NCI-H2227 (cell line): ENCODE measurements around the gene CEP170B.
"Not testable (repeated sequence)": the region's sequence is repeated elsewhere in the genome, so short reads cannot be mapped to it uniquely, and the experiment has no call there.

Source experiments
- DNase-seq: peaks from one replicate; lab custom pipeline; 2025; ENCODE audit not compliant: unreplicated experiment; lab: John Stamatoyannopoulos, UW

The CEP170B gene

DNA sequence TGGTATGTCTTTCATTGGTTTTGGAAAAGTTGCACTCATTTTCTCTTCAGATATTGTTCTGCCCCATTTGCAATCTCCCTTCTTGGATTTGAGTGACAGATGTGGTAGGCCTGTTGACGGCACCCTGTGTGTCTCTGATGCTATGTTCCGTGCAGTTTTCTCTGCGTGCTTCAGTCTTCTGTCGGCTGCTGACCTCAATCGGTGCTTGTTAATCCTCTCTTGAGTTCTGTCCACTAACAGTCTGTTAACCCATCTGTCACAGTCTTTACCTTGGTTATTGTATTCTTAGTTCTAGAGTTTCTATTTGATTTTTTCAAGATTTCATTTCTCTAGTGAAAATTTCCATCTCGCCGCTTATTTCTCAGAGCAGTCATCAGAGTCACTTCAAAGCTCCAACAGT, 38.9 kb downstream of the CEP170B start:
- DNase-seq: no peak

DNA sequence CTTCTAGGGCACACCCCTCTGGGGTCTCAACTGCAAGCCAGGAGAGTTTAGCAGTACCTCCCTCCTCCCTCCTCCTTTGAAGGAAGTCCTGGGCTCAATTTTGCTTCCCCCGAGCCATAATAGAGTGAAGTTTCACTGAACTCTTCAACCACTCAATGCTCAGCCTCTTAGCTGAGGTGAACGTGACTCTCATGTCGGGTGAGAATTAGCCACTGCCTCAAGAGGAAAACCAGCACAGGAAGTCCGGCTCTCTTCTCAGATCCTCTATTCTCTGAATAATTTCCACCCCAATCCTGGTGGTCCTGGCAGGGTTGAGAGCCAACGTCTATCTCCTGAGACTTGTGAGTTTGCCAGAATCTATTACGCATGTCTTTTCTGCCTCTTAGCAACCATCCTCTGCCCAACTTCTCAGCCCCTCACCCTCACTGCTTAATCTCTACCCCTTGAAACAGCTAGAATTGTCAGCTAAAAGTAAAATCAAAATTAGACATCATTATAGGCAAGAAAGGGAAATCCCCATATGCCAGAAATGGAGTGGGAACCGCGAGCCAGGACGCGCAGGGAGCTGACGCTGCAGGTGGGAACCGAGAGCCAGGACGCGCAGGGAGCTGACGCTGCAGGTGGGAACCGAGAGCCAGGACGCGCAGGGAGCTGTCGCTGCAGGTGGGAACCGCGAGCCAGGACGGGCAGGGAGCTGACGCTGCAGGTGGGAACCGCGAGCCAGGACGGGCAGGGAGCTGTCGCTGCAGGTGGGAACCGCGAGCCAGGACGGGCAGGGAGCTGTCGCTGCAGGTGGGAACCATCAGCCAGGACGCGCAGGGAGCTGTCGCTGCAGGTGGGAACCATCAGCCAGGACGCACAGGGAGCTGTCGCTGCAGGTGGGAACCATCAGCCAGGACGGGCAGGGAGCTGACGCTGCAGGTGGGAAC, 39.8 kb downstream of the CEP170B start:
- not testable (repeated sequence) for DNase-seq

- not testable (repeated sequence) for DNase-seq
Measured at GRCh38 chr14:104905579-104905933, 40.5 kb downstream of the CEP170B start.

DNA sequence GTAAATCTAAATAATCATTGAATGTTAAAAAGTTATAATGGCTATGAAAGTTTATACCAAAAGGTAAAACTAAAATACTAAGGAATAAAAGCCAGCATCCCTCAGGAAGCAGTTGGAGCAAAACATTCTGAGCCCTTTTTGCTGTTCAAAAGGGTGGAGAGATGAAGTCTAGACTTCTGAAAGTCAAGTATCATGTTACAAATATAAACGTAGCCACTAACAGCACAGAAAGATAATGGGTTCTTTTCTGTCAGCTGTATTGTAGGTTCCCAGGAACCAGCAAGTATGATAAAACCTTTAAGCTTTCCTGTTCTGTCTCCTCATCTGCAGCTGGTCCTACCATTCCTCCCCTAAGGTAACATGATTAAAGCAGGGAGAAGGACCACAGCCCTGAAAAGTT, 43.2 kb downstream of the CEP170B start:
- DNase-seq: no peak

GRCh38 chr14:104912053-104912452, 47.0 kb downstream of the CEP170B start:
- no peak for DNase-seq

- DNase-seq: no peak
Measured at GRCh38 chr14:104913435-104913834, 48.4 kb downstream of the CEP170B start.

DNA sequence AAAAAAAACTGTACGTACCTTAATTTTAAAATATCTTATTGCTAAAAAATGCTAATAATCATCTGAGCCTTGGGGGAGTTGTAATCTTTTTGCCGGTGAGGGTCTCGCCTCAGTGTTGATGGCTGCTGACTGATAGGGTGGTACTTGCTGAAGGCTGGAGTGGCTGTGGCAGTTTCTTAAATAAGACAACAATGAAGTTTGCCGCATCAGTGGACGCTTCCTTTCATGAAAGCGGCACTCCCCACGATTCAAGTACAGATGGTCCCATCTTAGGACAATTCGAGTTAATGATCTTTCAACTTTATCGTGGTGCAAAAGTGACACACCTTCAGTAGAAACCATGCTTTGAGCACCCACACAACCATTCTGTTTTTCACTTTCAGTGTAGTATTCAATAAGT, 52.0 kb downstream of the CEP170B start:
- no peak for DNase-seq

- no peak for DNase-seq
Measured at GRCh38 chr14:104917993-104918392, 52.9 kb downstream of the CEP170B start.

- DNase-seq: not testable (repeated sequence)
Measured at GRCh38 chr14:104919152-104919992, 54.3 kb downstream of the CEP170B start.

DNA sequence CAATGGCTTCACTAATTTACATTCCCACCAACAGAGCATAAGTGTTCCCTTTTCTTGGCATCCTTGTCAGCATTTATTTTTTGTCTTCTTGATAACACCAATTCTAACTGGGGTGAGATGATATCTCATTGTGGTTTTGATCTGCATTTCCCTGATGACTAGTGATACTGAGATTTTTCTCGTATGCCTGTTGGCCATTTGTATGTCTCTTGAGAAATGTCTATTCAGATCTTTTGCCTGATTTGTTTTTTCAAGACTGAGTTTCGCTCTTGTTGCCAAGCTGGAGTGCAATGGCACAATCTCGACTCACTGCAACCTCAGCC, 54.9 kb downstream of the CEP170B start:
- DNase-seq: no peak

- no peak for DNase-seq
Measured at GRCh38 chr14:104923640-104924420, 58.8 kb downstream of the CEP170B start.

DNA sequence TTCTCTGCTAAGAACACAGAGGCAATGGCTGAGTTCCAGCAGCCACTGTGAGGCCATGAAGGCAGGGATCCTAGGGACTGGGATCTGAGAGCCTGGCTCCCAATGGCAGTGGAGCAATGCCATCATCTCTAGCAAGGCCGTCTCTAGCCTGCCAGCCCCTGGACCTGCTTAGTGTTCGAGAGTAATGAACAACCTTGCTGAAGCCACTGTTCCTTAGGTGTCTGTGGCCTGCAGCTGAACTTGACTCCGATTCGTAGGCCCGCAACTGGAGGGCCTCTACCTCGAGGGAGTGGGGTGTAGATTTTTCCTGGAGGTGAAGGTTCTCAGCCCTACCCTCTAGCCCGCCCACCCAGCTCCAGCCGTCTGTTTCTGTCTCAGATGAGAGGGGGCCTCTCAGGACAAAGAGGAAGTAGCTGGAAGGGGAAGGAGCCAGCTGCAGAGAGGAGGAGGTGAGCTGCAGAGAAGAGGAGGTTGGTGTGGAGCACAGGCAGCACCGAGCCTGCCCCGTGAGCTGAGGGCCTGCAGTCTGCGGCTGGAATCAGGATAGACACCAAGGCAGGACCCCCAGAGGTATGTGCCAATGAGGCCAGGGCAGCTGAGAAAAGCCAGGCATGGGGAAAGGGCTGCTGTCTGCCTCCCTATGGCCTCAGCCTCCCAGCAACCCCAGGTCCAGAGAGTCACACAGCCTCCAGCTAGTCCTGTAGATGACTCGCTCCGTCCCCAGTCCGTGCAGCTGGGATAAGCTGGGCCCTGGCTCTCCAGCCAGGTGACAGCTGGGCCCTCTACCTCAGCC, 59.5 kb downstream of the CEP170B start, which contains the start of gene PLD4:
TSS of gene PLD4 (plus strand) at position 459 of the 793 bp plus-strand sequence. CDS start 2,262 bp downstream, outside the sequence.
- DNase-seq: no peak

DNA sequence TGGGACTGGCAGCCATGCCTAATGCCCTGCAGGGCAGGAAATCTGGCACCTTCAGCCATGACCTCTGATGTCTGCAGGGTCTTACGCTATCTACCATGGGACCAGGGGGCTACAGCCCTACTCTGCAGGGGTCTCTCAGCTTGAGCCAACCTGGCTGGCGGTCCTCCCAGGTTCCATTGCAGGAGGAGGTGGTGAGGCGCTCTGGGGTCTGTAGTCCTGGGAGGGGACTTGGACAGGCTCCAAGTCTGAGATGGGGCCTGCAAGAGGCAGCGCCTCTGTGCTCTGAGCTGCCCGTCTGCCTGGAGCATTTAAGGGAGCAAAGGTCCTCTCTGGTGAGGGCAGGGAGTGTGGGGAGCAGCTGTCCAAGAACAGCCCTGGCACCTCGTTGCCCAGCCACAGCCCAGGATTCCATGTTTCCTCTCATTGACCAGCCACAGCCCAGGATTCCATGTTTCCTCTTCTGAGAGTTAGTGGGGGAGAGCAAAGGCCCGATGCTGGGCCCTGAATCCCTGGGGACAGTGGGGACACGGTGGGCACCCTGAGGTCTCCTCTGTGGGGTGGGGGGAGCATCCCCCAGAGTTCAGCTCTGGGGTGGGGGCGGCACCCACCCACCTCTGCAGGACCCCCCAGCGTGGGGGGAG, 60.3 kb downstream of the CEP170B start:
- DNase-seq: no peak

GRCh38 chr14:104925855-104926609, 61.0 kb downstream of the CEP170B start:
- DNase-seq: no peak

DNA sequence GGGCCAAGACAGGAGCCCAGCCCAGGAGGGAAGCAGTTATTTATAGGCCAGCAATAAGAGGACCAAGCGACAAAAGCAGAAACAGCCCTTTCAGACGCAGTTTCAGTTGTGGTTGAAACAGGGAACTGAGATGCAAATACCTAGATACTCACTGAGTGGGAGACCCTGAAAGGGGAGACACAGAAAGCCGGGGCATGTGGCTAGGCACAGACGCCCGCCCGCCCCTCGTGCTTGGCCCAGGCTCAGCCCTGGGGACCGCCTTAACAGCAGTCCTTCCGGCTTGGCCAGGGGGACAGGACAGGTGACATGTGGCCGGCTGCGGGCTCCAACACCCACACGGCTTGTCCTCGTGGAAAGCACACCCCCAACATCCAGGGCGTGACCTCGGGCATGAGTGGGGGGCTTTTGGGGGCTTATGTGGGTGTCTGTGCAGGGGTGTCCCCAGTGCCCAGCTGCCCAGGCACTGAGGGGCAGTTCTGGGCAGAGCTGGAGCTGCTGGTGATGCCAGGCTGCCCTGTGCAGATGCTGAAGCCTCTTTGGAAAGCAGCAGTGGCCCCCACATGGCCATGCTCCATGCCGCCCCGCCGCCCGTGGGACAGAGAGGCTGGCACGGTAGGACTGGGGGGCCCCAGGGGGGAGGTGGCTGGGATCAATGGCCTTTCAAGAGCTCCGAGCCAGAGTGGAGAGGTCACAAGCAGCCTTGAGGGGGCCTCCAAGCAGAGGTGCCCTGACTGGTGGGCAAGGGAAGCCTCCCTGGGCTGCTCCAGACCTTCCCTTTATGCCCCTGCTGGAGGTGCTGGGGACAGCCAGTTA, 61.8 kb downstream of the CEP170B start:
- no peak for DNase-seq

- DNase-seq: no peak
Measured at GRCh38 chr14:104927432-104927816, 62.4 kb downstream of the CEP170B start.

DNA sequence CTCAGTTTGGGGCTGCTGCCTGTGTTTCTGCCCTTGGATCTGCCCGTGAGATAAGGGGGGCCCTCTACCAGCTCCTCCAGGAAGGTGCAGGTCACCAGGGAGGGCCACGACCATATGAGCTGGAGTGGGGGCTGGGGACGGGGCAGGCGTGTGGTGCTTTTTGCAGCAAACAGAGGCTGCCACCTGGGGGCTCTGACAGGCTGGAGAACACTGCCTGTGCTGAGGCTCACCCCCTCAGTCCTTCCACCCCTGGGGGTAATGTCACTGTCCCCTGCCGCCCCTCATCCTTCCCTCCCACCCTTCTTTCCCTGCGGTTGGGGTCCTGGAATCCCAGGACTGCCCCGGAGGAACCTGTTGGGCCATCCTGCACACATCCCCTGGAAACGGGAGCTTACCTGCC, 62.8 kb downstream of the CEP170B start:
- DNase-seq: no peak

GRCh38 chr14:104928391-104929133, 63.5 kb downstream of the CEP170B start:
- DNase-seq: no peak
